Colonic mucosa (tissue), 4 donors: ENCODE measurements around the gene PGR. TPM values are rescaled to one million over a fixed set of nuclear protein-coding genes. Genes with fewer than 3 reads are reported as not detected.

ENCODE experiments used
- DNase-seq: peaks from one replicate; pipeline ENCODE4 v3.0.0-alpha.2; 2020
- H3K27ac ChIP-seq: fragments of 200-600 bp; one replicate; pipeline ENCODE4 v1.8.0; 2021
- H3K27me3 ChIP-seq: fragments of 200-600 bp; one replicate; pipeline ENCODE4 v1.8.0; 2021
- H3K36me3 ChIP-seq: fragments of 200-600 bp; one replicate; pipeline ENCODE4 v1.8.0; 2021
- H3K4me1 ChIP-seq: fragments of 200-600 bp; one replicate; pipeline ENCODE4 v1.8.0; 2021; ENCODE audit warnings: mild to moderate bottlenecking
- H3K4me3 ChIP-seq: fragments of 200-600 bp; one replicate; pipeline ENCODE4 v1.8.0; 2021
- H3K9ac ChIP-seq, 2 donors: one replicate each; pipeline ENCODE4 v1.7.0; 2013; ENCODE audit warnings: control low read depth in 2 of 2, low read depth in 2 of 2, low read length in 2 of 2
- H3K9me3 ChIP-seq: fragments of 200-600 bp; one replicate; pipeline ENCODE4 v1.8.0; 2021
- intact Hi-C: fragments of 100-400 bp; cut with DNase I; formaldehyde crosslinking; loops from one replicate; pipeline ENCODE4 v1.14.1; 2022
- total RNA-seq, 2 donors: library from RNA; stranded (reverse); fragmentation: NEBNext Ultra II Directional in 1 of 2; extraction: Animal tissue kit (Norgen Biotek cat#: 25700) in 1 of 2; gene quantifications; one replicate each; pipeline ENCODE4 v1.2.1, GENCODE V29; 2021
- TF ChIP-seq, protein P1 (sequence below): fragments of 200-600 bp; IDR thresholded peaks from one replicate; pipeline ENCODE4 v1.8.0; 2022; ENCODE audit warnings: antibody characterized with exemption, mild to moderate bottlenecking
- donor health status: healthy.
- donor health status: DM: no; HTN: no; CAD: no.
- donor health status: DM: no; HTN: no; CAD: no.

PGR gene
- total RNA-seq, 2 donors from 2014 or later = 0.27 to 0.69 TPM

DNA sequence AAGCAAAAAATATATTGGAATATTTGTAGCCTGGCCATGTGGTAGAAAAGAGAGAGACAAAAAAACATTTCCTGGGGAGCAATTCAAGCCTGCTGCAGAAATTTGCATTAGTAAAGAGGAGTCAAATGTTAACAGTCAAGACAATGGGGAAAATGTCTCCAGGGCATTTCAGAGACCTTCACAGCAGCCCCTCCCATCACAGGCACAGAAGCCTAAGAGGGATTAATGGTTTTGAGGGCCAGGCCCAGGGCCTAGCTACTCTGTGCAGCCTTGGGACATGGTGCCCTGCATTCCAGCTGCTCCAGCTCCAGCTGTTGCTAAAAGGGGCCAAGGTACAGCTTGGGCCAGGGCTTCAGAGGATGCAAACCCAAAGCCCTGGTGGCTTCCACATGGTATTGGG lies 46.8 kb downstream of the PGR start:
- H3K9ac ChIP-seq = no peak overlapping the region
- H3K4me1 ChIP-seq = no peaks in the 10 kb centered on the region
- H3K4me3 ChIP-seq = no peak overlapping the region
- no peak overlapping the region for H3K27ac ChIP-seq
- TF ChIP-seq, protein P1, sequence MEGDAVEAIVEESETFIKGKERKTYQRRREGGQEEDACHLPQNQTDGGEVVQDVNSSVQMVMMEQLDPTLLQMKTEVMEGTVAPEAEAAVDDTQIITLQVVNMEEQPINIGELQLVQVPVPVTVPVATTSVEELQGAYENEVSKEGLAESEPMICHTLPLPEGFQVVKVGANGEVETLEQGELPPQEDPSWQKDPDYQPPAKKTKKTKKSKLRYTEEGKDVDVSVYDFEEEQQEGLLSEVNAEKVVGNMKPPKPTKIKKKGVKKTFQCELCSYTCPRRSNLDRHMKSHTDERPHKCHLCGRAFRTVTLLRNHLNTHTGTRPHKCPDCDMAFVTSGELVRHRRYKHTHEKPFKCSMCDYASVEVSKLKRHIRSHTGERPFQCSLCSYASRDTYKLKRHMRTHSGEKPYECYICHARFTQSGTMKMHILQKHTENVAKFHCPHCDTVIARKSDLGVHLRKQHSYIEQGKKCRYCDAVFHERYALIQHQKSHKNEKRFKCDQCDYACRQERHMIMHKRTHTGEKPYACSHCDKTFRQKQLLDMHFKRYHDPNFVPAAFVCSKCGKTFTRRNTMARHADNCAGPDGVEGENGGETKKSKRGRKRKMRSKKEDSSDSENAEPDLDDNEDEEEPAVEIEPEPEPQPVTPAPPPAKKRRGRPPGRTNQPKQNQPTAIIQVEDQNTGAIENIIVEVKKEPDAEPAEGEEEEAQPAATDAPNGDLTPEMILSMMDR = no peak
- intact Hi-C loops = no loop called here
- no peak for DNase-seq
- H3K36me3 ChIP-seq = no peaks in the 10 kb centered on the region
- no peaks in the 10 kb centered on the region for H3K9me3 ChIP-seq
- no peaks in the 10 kb centered on the region for H3K27me3 ChIP-seq

DNA sequence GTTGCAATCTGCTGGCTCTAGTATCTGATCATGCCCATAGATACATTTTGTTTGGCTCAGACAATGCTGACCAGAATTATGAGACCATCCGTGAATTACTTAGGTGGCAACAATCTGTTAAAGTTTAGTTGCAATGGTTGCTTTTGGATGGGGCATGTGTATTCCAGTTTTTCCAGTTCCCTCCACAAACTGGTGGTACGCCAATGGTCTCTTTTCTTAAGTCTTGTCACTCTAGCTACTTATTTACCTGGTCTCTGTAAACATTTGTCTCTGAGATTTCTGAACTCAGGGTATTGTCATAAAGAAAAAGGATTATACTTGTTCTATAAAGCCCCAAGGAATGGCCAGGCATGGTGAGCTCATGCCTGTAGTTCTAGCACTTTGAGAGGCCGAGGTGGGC lies 65.9 kb downstream of the PGR start:
- intact Hi-C loops = no loop called here
- Histone ChIP-seq H3K27ac (no peak overlapping the region), H3K4me3 (no peak overlapping the region), H3K9ac (no peak overlapping the region), H3K9me3 (no peaks in the 10 kb centered on the region), H3K36me3 (no peaks in the 10 kb centered on the region), H3K27me3 (no peaks in the 10 kb centered on the region), H3K4me1 (no peaks in the 10 kb centered on the region)
- DNase-seq = no peak
- TF ChIP-seq, protein P1 = no peak

DNA sequence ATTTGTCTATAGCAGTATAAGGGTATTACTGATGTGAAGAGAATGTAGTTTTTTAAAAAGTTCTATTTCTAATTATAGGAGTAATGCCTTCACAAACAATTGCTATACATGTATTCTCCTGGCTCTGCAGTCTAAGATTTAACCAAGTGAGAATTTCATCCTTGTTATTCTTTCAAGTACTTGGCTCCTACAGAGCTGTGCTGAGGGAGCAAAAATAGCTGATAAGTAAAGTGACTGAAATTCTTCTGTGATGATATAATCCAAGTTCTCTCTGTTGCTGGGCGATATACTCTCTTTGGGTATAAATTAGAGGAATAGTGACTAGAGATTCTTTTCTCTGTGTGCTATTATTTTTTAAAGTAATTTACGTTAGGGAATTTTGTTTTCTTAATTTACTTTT lies 68.0 kb downstream of the PGR start:
- no peak overlapping the region for H3K9ac ChIP-seq
- H3K4me1 ChIP-seq = no peaks in the 10 kb centered on the region
- no peak for DNase-seq
- intact Hi-C loops = no loop called here
- no peaks in the 10 kb centered on the region for H3K27me3 ChIP-seq
- no peak overlapping the region for H3K27ac ChIP-seq
- no peaks in the 10 kb centered on the region for H3K9me3 ChIP-seq
- TF ChIP-seq, protein P1 = no peak
- no peak overlapping the region for H3K4me3 ChIP-seq
- H3K36me3 ChIP-seq = no peaks in the 10 kb centered on the region

DNA sequence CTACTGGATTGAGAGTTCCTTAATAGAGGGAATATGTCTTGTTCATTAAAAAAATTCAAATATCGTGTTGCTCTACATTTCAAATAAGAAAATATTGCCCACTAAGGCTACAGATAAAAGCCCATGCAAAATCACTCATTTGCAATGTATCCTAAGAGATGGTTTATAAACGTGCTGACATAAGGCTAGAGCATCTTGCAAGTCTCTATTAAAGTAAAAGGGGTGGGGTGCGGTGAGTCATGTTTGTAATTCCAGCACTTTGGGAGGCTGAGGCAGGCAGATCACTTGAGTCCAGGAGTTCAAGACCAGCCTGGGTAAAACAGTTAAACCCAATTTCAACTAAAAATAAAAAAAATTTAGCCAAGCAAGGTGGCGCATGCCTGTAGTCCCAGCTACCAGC lies 70.3 kb downstream of the PGR start:
- H3K4me1 ChIP-seq = no peaks in the 10 kb centered on the region
- TF ChIP-seq, protein P1 = no peak
- H3K9me3 ChIP-seq = no peaks in the 10 kb centered on the region
- intact Hi-C loops = no loop called here
- no peak for DNase-seq
- H3K27me3 ChIP-seq = no peaks in the 10 kb centered on the region
- no peak overlapping the region for H3K27ac ChIP-seq
- no peaks in the 10 kb centered on the region for H3K36me3 ChIP-seq
- no peak overlapping the region for H3K9ac ChIP-seq
- no peak overlapping the region for H3K4me3 ChIP-seq

DNA sequence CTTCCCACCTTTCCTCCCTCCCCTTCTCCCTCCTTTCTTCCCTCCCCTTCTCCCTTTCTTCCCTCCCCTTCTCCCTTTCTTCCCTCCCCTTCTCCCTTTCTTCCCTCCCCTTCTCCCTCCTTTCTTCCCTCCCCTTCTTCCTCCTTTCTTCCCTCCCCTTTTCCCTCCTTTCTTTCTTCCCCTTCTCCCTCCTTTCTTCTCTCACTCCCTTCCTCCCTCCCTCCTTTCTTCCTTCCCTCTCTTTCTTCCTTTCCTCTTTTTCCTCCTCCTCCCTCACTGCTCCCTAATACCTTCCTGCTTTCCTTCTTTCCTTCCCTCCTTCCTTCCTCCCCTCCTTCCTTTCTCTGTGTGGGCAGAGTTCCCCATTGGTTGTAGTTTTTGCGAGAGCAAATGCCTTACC lies 76.1 kb downstream of the PGR start:
- Histone ChIP-seq H3K27me3 (no peaks in the 10 kb centered on the region), H3K9ac (no peak overlapping the region), H3K36me3 (no peaks in the 10 kb centered on the region), H3K4me3 (no peak overlapping the region), H3K9me3 (no peaks in the 10 kb centered on the region), H3K27ac (no peak overlapping the region), H3K4me1 (no peaks in the 10 kb centered on the region)
- no peak for DNase-seq
- intact Hi-C loops = no loop called here
- TF ChIP-seq, protein P1 = no peak

DNA sequence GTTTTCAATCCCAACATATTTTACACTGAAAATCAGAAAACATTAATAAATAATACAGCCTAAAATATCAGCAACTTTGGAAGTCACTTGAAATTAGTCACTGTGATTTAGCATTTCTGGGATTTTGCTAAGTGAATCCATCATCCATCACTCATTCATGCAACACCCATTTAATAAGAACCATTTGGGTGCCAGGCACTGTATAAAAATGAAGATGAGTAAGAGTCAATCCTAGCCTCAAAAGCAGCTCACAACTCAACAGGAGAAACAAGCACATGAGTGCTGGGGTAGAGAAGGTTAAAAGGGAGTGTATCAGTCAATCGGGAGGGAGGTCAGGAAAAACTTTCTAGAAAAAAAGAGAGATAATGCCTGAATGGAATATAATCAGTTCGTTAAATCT lies 77.9 kb downstream of the PGR start:
- H3K27ac ChIP-seq = no peak overlapping the region
- no peak overlapping the region for H3K9ac ChIP-seq
- no peaks in the 10 kb centered on the region for H3K9me3 ChIP-seq
- H3K27me3 ChIP-seq = no peaks in the 10 kb centered on the region
- H3K36me3 ChIP-seq = no peaks in the 10 kb centered on the region
- intact Hi-C loops = no loop called here
- H3K4me1 ChIP-seq = no peaks in the 10 kb centered on the region
- DNase-seq = no peak
- H3K4me3 ChIP-seq = no peak overlapping the region
- TF ChIP-seq, protein P1 = no peak
